NCI-H2081 treated with DMSO at 0.1 percent for 48 hours (cell line): Measurements from ENCODE around the gene PIBF1.
A peak's percentile ranks its signal among the peaks of the same experiment; 100 is the strongest.
"Not testable (repeated sequence)": the region's sequence is repeated elsewhere in the genome, so short reads cannot be mapped to it uniquely, and the experiment has no call there.

Source experiments
- DNase-seq: peaks from one replicate; lab custom pipeline; 2025; lab: John Stamatoyannopoulos, UW

The PIBF1 gene

DNA sequence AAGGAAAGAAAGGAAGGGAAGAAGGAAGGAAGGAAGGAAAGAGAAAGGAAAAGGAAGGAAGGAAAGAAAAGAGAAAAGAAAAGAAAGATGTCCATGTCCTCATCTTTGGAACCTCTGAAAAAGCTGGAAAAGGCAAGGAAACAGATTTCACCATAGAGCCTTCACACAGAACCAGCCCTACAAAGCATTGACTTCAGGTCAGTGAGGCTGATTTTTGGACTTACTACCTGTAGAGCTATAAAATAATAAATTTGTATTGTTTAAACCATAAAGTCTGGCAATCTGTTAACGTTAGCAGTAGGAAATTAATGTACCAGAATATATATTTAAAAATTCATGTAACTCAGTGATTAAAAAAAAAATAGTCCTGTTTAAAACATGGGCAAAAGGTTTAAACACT, 130.0 kb downstream of the PIBF1 start:
- DNase-seq, result no peak

DNA sequence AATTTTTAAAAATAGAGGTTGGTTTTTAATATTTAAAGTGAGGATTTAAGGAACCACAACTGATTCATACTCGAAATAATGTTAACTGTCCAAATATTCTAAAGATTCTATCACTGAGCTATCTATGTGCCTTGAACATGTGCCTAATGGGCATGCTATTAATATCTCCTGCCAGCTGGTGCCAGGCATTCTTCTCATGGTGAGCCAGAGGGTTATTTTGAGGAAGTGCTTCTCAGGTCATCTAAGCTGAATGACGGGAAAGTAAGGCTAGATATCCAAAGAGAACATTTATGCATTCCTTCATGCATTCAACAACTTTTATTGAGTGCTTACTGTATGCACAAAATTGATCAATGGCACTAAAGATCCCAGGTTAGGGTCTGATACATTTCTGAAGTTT, 138.2 kb downstream of the PIBF1 start:
- DNase-seq, result no peak

DNA sequence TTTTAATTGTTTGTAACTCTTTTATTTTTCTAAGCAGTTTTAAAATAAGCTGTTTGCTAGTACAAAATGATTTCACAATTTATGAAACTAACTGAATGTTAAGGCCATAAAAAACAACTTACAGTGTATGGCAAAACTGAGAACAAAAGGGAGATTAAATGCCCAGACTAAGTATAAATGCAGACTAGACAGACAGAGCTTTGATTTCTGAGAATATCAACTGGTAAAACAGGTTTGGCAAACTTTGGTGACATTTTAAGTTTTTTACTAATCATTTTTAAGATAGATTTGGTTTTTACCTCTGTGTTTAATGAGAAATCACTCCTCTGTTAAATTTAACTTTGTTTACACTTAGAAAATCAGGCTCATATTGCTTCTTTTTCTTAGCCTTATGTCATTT, 149.4 kb downstream of the PIBF1 start:
- no peak for DNase-seq

DNA sequence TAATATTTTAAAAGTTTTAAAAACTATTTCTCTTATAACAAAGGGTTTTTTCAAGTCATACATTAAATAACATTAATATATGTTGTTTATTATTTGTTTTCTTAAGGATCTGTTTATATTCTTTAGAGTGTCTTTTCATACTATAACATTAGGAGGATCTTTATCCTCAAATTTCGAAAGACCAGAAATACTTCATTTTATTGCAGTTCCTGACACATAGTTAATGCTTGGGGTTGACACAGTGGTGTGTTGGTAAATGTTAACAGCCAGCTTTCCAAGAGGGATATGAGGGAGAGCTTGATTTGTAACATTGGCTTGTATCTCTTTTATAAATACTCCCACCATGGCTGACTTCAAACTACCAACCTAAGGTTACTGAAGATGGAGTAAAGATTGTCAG, 150.3 kb downstream of the PIBF1 start:
- no peak for DNase-seq

DNA sequence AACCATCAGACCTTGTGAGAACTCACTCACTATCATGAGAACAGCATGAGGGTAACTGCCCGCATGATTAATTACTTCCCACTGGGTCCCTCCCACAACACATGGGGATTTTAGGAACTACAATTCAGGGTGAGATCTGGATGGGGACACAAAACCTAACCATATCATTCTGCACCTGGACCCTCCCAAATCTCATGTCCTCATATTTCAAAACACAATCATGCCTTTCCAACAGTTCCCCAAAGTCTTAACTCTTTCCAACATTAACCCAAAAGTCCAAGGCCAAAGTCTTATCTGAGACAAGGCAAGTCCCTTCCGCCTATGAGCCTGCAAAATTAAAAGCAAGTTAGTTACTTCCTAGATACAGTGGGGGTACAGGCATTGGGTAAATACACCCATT, 164.3 kb downstream of the PIBF1 start:
- not testable (repeated sequence) for DNase-seq

DNA sequence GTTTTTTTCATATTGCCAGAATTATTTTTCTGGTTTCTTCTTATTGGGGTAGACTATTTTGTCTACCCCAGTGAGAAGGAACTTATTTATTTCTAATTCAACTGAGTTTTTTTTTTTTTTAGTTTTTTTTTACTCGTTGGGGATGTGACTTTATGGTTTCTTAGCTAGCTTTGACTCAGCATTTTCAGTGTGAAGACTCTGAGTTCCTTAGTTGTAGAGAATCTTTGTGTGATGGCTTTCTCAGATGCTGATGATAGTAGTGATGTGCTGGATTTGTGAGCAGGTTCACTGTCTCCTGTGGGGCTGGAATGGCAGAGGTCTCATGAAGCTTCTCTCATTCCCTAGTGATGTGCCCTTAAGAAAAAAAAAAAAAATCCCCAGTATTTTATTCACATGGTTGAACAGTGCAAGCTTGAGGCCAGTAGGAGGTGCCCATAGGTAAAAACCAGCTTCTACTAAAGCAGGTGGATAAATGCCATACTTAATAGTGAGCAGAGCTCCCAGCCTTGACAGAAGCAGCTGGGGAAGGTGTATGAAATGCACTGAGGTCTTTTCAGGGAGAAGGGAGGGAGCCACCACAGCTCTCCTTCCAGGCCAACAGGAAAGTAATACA, 170.7 kb downstream of the PIBF1 start:
- no peak for DNase-seq

DNA sequence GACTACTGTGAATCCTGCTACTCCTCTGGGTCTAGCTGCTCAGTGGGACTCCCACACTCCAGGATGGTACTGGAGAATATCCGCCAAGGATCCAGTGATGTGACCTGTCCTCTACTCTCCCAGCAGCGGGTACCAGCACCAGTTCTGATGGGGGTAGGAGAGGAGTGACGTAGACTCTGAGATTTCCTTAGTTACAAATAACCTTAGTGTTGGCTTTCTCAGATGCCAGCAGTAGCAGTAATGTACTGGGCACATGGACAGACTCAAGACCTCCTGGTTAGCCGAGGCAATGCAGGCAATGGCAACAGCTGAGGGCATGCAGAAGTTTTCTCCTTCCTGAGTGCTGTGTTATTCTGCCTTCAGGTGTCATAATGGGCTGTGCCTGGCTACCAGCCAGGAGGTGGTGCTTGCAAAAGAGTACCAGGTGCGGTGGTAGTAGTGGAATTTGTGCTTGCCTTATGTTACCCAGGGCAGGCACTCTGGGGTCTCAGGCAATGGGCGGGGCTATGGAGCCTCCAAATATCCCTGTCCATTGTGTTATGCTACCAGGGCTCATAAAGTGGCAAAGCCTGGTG, 171.5 kb downstream of the PIBF1 start:
- DNase-seq, result no peak

DNA sequence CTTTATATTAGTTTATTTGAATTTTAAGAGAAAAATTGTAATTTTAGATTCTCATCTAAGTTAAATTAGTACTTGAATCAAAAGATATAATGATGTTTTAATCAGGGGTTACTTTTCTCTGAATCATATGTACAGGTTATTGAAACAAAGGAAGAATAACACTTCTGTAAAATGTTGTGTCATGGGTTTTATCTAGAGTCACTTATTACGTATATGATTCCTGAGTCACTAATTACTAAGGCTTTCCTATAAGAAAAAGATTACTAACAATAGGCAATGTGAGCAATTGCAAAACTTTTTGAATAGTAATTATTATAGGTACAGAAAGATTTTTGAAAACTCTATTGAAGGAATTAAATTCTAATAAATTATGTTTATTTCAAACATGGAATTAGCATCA, 177.7 kb downstream of the PIBF1 start:
- DNase-seq, result no peak

DNA sequence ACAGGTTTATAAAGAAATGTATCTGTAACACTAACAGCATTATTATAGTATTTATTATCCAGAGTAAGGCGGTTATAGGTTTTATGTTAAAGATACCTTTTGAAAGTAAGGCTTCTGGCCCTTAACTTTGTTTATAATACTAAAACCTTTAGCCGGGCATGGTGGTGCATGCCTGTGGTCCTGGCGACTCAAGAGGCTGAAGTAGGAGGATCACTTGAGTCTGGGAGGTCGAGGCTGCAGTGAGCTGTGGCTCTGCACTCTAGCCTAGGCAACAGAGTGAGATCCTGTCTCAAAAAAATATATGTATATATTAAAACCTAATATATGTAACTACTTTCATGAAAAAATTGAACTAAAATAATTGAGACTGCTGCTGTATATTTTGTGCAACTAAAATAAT, 178.2 kb downstream of the PIBF1 start:
- DNase-seq, result no peak

DNA sequence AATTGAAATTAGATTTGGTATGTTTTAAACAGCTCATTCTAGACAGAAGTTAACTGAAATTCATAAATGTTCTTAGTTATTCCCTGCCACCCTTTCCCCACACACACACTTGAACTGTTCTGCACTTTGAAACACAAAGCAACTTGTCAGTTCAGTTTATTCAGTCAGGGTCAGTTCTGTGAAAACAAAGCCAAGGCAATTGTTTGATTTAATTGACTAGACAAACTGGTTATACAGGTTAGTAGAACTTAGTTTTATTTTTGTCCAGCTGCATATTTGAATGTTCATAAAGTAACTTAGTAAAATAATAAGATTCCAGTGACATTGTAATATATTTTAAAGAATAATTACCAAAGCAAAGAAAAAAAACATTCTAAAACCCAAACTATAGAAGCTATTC, 178.6 kb downstream of the PIBF1 start:
- DNase-seq, result peak; percentile 7

DNA sequence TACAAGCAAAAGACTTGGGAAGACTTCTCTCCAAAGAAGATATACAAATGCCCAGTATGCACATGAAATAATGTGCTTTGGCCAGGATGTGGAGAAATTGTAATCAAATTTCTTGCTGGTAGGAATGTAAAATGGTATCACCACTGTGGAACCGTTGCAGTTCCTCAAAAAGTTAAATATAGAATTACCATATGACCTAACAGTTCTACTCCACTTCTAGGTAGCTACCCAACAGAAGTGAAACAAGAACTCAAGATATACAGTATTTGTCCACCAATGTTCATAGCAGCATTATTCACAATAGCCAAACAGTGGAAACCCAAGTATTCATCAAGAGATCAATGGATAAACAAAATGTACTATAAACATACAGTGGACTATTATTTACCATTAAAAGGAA, 181.8 kb downstream of the PIBF1 start:
- DNase-seq, result no peak

DNA sequence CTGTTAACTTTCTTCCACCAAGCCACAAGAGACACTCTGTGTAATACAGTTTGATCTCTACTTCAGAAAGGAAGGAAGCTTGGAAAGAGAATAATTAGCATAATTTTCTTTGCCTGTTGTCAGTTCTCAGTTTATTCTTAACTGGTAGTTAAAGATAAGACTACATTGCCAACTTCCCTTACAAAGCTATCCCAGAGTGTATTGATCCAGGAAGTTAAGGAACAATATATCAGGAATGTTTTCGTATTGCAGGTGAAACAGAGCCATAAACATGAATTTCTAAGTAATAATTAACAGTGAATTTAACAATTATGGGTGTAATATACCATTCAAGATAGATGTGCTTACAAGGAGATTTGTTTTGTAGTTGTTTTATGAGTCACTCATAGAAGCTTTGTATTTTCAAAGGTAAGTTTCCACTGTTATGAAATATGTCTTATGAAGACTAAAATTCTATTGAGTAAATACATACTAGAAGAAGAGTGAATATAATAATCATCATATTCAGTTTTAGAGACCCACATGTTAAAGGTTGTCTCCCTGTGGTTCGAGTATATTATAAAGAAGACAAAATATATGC, 188.5 kb downstream of the PIBF1 start:
- DNase-seq, result no peak

DNA sequence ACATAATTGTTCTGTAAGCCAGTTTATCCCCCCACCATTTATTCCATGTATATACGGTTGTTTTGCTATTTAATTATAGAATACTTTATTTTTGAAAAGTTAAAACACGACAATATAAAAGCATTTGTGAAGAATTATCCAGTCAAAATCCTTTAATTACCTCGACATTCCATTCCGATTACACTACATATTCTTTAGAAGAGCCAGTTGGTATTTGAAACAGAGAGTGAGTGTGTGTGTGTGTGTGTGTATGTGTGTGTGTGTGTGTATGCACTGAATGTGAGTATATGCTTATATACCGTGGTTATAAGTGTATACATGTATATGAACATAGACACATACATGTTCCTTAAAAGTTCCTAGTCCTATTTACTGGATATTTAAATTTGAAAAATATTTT, 189.0 kb downstream of the PIBF1 start:
- DNase-seq, result no peak

DNA sequence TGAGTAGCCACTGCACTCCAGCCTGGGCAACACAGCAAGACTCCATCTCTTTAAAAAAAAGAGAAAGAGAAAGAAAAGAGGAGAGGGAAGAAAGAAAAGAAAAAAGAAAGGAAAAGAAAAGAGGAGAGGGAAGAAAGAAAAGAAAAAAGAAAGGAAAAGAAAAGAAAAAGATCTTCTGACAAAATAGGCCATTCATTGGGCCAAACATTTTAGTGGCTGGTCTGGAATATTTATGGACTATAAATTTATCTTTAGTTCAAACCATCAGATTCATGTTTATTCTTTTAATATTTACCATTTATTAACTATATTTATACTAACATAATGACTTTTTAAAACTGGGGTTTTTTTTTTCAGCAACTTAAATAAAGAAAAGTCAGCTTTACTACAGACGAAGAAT, 191.3 kb downstream of the PIBF1 start:
- no peak for DNase-seq

DNA sequence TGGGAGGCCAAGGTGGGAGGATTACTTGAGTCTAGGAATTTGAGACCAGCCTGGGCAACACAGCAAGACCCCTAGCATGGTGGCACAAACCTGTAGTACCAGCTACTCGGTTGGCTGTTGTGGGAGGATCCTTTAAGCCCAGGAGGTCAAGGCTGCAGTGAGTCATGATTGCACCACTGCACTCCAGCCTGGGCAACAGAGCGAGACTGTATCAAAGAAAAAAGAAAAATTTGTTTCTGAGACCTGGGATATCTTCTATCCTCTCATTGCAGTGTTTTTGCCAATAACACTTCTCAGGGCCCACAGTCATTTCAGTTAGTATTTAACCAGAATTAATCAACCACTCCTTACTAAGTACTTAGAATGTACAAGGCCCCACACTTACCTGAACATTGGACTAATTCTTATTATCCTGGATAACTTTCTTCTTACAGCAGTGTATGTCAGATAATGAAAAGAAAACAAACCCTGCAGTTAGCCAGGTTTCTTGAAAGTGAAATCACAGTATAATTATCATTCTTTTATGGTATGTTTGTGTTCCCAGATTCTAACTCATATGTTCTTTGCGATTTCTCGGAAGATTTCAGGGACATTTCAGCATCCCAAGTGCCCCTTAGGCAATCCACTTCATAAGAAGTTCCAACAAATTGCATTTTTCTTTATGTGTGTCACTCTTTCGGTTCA, 201.3 kb downstream of the PIBF1 start:
- DNase-seq, result no peak

DNA sequence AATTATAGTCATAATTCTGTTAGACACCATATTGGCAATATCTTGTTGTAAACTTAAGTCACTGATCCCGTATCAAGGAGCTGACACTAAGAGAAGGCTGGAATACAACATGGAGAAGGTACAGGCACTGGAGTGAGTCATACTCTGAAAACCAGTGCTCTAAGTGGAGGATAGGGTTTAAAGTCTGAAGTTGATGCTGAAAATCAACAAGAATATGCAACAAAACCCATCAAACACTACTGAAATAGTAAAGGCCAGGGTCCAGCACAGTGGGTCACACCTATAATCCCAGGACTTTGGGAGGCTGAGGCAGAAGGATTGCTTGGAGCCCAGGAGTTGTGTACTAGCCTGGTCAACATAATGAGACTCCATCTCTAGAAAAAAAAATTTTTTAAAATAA, 203.7 kb downstream of the PIBF1 start:
- no peak for DNase-seq

DNA sequence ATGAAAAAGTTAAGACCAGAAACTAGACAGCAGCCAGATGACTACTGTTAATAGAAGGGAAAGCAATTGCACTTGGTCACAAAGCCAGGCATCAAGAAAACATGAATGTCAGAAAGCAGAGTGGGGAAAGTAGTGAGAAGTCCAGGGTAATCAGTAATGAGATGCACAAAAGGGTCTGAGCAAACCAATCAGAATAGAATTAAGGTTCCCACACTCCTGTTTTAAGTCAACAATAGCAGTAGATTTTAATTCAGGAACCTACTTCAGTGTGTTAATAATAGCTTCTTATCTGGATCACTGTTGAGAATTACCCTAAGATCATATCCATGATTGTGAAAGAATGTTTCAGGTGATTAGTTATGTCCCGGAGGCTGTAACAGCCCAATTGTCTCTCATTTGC, 204.3 kb downstream of the PIBF1 start:
- no peak for DNase-seq

DNA sequence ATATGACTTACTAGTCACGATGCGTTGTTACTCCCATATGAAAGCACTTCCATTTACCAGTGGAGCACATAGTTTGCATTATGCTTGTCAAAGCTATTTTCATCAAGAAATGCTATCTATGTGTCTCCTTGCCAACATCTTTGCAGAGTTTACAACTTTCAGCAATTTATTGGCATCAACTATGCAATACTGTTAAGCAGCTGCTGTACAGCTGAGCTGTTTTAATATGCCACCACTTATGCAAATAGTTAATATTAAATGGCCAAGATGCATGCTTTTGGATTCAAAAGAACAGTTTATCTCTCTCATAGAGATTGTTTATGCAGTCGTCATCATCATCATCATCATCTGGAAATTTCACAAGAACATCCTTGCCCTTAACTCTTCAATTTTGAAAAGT, 209.0 kb downstream of the PIBF1 start:
- DNase-seq, result no peak

DNA sequence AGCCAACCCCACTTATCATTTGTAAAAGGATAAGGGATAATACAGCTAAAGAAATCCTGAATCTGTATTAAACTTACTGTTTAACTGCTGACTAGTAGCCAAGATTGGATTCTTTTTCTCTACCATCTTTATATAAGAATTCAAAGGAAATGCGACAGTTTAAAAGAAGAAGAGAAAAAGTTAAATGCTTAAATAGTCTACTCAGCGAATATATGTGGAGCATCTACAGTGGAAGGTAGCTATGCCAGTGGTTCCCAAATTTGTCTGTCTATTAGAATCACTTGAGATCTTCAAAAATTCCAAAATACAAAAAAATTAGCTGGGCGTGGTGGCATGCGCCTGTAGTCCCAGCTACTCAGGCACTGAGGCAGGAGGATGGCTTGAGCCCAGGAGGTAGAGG, 216.1 kb downstream of the PIBF1 start:
- DNase-seq, result no peak

DNA sequence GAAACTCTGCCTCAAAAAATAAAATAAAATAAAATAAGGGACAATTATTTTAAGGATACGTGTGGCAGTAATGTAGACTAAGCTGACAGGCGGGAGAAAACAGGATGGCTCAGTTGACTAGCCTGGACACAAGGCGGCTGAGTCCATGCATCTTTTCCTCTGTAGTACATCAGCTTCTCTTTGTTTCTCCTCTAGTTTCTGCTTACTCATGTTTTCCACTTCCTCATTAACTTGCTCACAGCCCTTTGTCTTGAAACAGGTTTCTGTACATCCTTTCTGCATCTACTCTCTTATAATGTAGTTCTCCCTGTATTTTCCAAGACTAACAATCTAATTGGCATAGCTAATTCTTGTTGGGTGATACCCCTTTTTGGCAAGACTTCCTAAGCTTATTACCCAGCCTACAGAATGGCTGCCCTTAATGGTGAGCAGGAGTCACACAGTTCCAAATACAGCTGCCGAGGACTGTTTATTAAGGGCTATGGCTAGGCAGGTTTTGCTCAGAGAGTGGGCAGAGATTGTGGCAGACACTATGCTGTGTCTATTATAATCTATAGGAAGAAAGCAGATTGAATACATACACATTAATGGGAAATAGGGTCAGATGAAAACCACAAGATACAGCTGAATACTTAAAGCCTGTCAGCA, 218.2 kb downstream of the PIBF1 start:
- no peak for DNase-seq

DNA sequence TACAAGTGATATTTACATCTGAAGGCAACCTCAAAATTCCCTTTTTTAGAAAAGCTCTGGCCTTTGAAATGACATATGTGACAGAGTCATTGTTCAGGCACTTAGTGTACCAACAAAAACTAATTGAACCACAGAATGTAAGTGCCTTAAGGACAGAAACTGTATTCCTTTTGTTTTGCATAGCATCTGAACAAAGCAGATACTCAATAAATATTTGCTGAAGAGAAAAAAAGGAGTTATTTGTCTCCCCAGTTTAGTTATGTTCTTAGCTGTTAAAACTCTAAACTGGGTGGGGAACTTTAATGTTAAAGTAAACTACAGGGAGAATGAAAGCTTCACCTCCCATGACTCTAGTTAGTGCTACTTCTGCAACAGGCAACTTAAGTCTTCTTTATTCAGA, 220.0 kb downstream of the PIBF1 start:
- DNase-seq, result no peak

DNA sequence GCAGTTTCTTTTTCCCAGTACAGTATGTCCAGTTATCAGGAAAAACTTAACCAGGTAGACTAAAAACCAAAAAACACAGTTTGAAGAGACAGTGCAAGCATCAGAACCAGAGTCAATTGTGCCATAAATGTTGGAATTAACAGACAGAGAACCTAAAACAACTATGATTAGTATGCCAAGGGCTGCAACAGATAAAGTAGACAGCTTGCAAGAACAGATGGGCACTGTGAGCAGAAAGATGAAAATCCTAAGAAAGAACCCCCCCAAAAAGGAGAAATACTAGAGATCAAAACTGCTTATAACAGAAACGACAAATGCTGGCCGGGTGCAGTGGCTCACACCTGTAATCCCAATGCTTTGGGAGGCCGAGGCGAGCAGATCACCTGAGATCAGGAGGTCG, 229.8 kb downstream of the PIBF1 start:
- no peak for DNase-seq

DNA sequence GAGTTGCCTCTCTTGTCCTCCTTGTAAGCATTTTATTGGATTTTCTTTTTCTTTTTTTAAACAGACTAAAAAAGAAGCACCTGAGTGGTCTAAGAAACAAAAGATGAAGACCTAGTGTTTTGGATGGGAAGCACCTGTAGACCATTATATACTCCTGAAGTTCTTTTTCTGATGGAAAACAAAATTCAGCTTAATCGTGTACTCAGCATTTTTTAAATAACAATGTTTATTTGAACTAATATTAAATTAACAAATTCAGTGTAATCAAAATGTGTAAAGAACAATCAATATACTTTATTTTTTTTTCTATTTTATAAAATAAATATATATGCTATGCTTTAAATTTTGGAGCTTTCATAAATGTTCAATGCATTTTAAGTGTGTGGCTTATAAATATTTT, 233.9 kb downstream of the PIBF1 start:
- DNase-seq, result no peak
